ENCODE results near the gene TIE1.

The TIE1 gene

GRCh38 chr1:43334453-43335205, 33.8 kb downstream of the TIE1 start:
- H3K4me3 ChIP-seq (ENCODE audit: low read depth, low read length), result no peak overlapping the region

- H3K4me3 ChIP-seq (ENCODE audit: low read depth, low read length), result no peak within 1 kb of the TSS
Measured at GRCh38 chr1:43337588-43337987, 36.8 kb downstream of the TIE1 start, which contains the start of gene MPL. MPL (plus strand) TSS chr1:43337818; CDS start chr1:43337849, 31 bp downstream.

- no peak overlapping the region for H3K4me3 ChIP-seq (ENCODE audit: low read depth, low read length)
Measured at GRCh38 chr1:43338001-43338400, 37.2 kb downstream of the TIE1 start.

GRCh38 chr1:43339584-43340232, 38.9 kb downstream of the TIE1 start:
- no peak overlapping the region for H3K4me3 ChIP-seq (ENCODE audit: low read depth, low read length)

- H3K4me3 ChIP-seq (ENCODE audit: low read depth, low read length), result no peak overlapping the region
Measured at GRCh38 chr1:43340559-43340958, 39.8 kb downstream of the TIE1 start.

- no peak overlapping the region for H3K4me3 ChIP-seq (ENCODE audit: low read depth, low read length)
Measured at GRCh38 chr1:43344267-43344850, 43.6 kb downstream of the TIE1 start.

GRCh38 chr1:43345120-43345519, 44.3 kb downstream of the TIE1 start:
- H3K4me3 ChIP-seq (ENCODE audit: low read depth, low read length), result no peak overlapping the region

GRCh38 chr1:43346636-43347035, 45.9 kb downstream of the TIE1 start:
- H3K4me3 ChIP-seq (ENCODE audit: low read depth, low read length), result no peak overlapping the region

- H3K4me3 ChIP-seq (ENCODE audit: low read depth, low read length), result peak overlapping the region; percentile 41
Measured at GRCh38 chr1:43348343-43348808, 47.6 kb downstream of the TIE1 start.

GRCh38 chr1:43348809-43349593, 48.2 kb downstream of the TIE1 start:
- H3K4me3 ChIP-seq (ENCODE audit: low read depth, low read length), result peak overlapping the region; percentile 70

- peak overlapping the region; percentile 70 for H3K4me3 ChIP-seq (ENCODE audit: low read depth, low read length)
Measured at GRCh38 chr1:43349594-43350306, 49.0 kb downstream of the TIE1 start.

GRCh38 chr1:43350976-43351375, 50.2 kb downstream of the TIE1 start:
- no peak overlapping the region for H3K4me3 ChIP-seq (ENCODE audit: low read depth, low read length)

- H3K4me3 ChIP-seq (ENCODE audit: low read depth, low read length), result no peak overlapping the region
Measured at GRCh38 chr1:43351421-43352350, 50.9 kb downstream of the TIE1 start.

- H3K4me3 ChIP-seq (ENCODE audit: low read depth, low read length), result no peak overlapping the region
Measured at GRCh38 chr1:43352351-43352705, 51.5 kb downstream of the TIE1 start.

- no peak overlapping the region for H3K4me3 ChIP-seq (ENCODE audit: low read depth, low read length)
Measured at GRCh38 chr1:43352881-43353280, 52.1 kb downstream of the TIE1 start.

- H3K4me3 ChIP-seq (ENCODE audit: low read depth, low read length), result no peak overlapping the region
Measured at GRCh38 chr1:43354471-43354870, 53.7 kb downstream of the TIE1 start.

GRCh38 chr1:43354936-43355335, 54.2 kb downstream of the TIE1 start:
- no peak overlapping the region for H3K4me3 ChIP-seq (ENCODE audit: low read depth, low read length)

GRCh38 chr1:43357251-43357650, 56.5 kb downstream of the TIE1 start:
- no peak overlapping the region for H3K4me3 ChIP-seq (ENCODE audit: low read depth, low read length)

- peak overlapping the region; percentile 82 for H3K4me3 ChIP-seq (ENCODE audit: low read depth, low read length)
Measured at GRCh38 chr1:43358121-43358745, 57.5 kb downstream of the TIE1 start.
